ENCODE measurements around the gene GMCL2.

DNA sequence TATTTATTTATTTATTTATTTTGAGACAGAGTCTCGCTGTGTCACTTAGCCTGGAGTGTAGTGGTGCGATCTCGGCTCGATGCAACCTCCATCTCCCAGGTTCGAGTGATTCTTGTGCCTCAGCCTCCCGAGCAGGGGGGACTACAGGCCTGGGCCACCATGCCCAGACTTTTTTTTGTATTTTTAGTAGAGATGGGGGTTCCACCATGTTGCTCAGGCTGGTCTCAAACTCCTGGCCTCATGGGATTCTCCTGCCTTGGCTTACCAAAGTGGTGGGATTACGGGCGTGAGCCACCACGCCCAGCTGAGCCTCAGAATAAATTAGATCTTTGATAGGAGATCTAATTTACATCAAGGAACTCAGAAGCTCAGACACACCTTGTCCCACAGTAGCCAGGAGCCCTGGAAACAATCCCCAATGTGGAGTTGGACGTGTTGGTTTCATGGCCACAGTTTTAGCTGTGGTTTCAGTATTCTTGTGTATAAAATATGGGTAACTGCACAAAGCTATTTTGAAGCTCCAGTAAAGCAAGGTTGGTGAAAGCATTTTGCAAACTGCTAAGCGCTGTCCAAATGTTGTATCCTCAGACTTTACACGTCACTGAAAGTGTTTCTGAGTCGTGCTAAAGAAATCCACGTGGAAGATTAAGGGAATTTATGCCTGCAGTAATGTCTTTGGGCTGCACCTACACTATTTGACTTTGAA lies 14.2 kb upstream of the GMCL2 start:
- TF ChIP-seq, protein P1, sequence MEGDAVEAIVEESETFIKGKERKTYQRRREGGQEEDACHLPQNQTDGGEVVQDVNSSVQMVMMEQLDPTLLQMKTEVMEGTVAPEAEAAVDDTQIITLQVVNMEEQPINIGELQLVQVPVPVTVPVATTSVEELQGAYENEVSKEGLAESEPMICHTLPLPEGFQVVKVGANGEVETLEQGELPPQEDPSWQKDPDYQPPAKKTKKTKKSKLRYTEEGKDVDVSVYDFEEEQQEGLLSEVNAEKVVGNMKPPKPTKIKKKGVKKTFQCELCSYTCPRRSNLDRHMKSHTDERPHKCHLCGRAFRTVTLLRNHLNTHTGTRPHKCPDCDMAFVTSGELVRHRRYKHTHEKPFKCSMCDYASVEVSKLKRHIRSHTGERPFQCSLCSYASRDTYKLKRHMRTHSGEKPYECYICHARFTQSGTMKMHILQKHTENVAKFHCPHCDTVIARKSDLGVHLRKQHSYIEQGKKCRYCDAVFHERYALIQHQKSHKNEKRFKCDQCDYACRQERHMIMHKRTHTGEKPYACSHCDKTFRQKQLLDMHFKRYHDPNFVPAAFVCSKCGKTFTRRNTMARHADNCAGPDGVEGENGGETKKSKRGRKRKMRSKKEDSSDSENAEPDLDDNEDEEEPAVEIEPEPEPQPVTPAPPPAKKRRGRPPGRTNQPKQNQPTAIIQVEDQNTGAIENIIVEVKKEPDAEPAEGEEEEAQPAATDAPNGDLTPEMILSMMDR (IDR thresholded peaks at IDR 0.05), result no peak
- TF ChIP-seq POLR2A (IDR thresholded peaks at IDR 0.05) (no peak), POLR2AphosphoS5 (IDR thresholded peaks at IDR 0.05) (no peak)

Data from prostate gland (tissue), 2 donors.